ENCODE data around the gene PRKCE.

DNA sequence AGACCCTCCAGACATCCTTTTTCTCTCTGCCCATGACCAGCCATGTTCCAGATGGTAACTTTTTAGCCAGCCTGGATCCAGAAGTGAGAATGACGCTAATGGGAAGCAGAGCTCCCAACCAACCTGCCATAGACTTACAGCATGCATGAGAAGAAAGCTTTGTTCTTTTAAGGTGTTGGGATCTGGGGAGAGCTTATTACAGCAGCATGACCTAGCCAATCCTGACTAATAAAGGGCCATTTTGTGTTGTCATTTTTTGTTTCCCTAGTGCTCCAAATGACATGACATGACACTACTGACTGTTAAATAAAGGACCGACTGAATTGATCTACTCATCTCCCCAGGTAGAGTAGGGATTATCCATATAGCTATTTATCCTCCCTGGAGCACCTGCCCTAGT is 5.2 kb upstream of the PRKCE start:
- no peak for TF ChIP-seq POLR2AphosphoS5 (IDR thresholded peaks at IDR 0.05; ENCODE audit: borderline replicate concordance, low read depth, low read length)
- no peak for TF ChIP-seq EZH2 (IDR thresholded peaks at IDR 0.05)
